GM19455 (cell line): Measurements from ENCODE around the gene KCNA5.

ENCODE experiments used
- ATAC-seq: cut with Tn5 transposase; IDR thresholded peaks from one replicate; pipeline ENCODE4 v1.9.1; 2021; ENCODE audit not compliant: unreplicated experiment

KCNA5 gene

GRCh38 chr12:5043589-5044419, at the start of gene KCNA5:
TSS of gene KCNA5 (plus strand) at chr12:5043879. CDS start at chr12:5044148, 269 bp downstream.
- ATAC-seq: no peak

GRCh38 chr12:4994622-4995021, 49.1 kb upstream of the KCNA5 start:
- ATAC-seq: no peak

- ATAC-seq: no peak
Measured at GRCh38 chr12:4996714-4997113, 47.0 kb upstream of the KCNA5 start.

GRCh38 chr12:4997939-4998338, 45.7 kb upstream of the KCNA5 start:
- no peak for ATAC-seq

GRCh38 chr12:5000204-5000603, 43.5 kb upstream of the KCNA5 start:
- ATAC-seq: no peak

GRCh38 chr12:5000658-5001385, 42.9 kb upstream of the KCNA5 start:
- no peak for ATAC-seq

GRCh38 chr12:5003025-5003666, 40.5 kb upstream of the KCNA5 start:
- ATAC-seq: peak; percentile 53

- ATAC-seq: no peak
Measured at GRCh38 chr12:5008661-5009060, 35.0 kb upstream of the KCNA5 start.

- ATAC-seq: no peak
Measured at GRCh38 chr12:5010151-5010550, 33.5 kb upstream of the KCNA5 start.

GRCh38 chr12:5012337-5012736, 31.3 kb upstream of the KCNA5 start:
- no peak for ATAC-seq

- ATAC-seq: no peak
Measured at GRCh38 chr12:5013266-5013730, 30.4 kb upstream of the KCNA5 start.

- no peak for ATAC-seq
Measured at GRCh38 chr12:5014269-5014668, 29.4 kb upstream of the KCNA5 start.

GRCh38 chr12:5015711-5016492, 27.8 kb upstream of the KCNA5 start:
- ATAC-seq: no peak

GRCh38 chr12:5016526-5016925, 27.2 kb upstream of the KCNA5 start:
- ATAC-seq: no peak

GRCh38 chr12:5017638-5018348, 25.9 kb upstream of the KCNA5 start:
- ATAC-seq: no peak

- ATAC-seq: no peak
Measured at GRCh38 chr12:5018677-5019076, 25.0 kb upstream of the KCNA5 start.

GRCh38 chr12:5022025-5022424, 21.7 kb upstream of the KCNA5 start:
- no peak for ATAC-seq

- ATAC-seq: no peak
Measured at GRCh38 chr12:5022465-5023061, 21.1 kb upstream of the KCNA5 start.

- ATAC-seq: no peak
Measured at GRCh38 chr12:5023842-5024241, 19.8 kb upstream of the KCNA5 start.
